OCI-LY3 (cell line): ENCODE measurements around the gene TBKBP1.

ENCODE experiments used
- EZH2phosphoT487 ChIP-seq: fragments of 200-600 bp; shearing (Covaris generic); IDR thresholded peaks from 2 replicates; pipeline ENCODE4 v1.6.1; 2018; ENCODE audit warnings: antibody characterized with exemption, mixed run types, low read depth
- TF ChIP-seq, protein P1 (sequence below): fragments of 200-600, 300-600 bp; sonication (generic); IDR thresholded peaks from 2 replicates; pipeline ENCODE4 v1.5.1; 2014; ENCODE audit warnings: antibody characterized with exemption, low read length, low read depth

- no peak for TF ChIP-seq EZH2phosphoT487
- TF ChIP-seq, protein P1, sequence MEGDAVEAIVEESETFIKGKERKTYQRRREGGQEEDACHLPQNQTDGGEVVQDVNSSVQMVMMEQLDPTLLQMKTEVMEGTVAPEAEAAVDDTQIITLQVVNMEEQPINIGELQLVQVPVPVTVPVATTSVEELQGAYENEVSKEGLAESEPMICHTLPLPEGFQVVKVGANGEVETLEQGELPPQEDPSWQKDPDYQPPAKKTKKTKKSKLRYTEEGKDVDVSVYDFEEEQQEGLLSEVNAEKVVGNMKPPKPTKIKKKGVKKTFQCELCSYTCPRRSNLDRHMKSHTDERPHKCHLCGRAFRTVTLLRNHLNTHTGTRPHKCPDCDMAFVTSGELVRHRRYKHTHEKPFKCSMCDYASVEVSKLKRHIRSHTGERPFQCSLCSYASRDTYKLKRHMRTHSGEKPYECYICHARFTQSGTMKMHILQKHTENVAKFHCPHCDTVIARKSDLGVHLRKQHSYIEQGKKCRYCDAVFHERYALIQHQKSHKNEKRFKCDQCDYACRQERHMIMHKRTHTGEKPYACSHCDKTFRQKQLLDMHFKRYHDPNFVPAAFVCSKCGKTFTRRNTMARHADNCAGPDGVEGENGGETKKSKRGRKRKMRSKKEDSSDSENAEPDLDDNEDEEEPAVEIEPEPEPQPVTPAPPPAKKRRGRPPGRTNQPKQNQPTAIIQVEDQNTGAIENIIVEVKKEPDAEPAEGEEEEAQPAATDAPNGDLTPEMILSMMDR, result no peak
Observed at GRCh38 chr17:47676510-47677165, 17.3 kb upstream of the TBKBP1 start.
